ENCODE results near the gene HNRNPD. TPM values are rescaled to one million over a fixed set of nuclear protein-coding genes. Genes with fewer than 3 reads are reported as not detected.

Gene HNRNPD
- total and polyA plus RNA-seq, 2 donors (not counting 1 experiment from before 2014, with no cell fraction given): 24.1 to 58.6 TPM

- no peak overlapping the region for H3K4me3 ChIP-seq (replicated peaks in 1 of 4; ENCODE audit: control extremely low read depth in 1 of 4, insufficient read depth in 1 of 4, low read depth in 3 of 4, low read length in 4 of 4)
- H4K20me1 ChIP-seq (ENCODE audit: control insufficient read depth, extremely low read depth, insufficient read depth, low read length): no peaks in the 10 kb centered on the region
- no peak overlapping the region for H2AFZ ChIP-seq (ENCODE audit: low read length)
- peaks cover 23% of the 10 kb centered on the region for H3K79me2 ChIP-seq (ENCODE audit: control insufficient read depth, insufficient read depth, low read length)
- no peak overlapping the region for H3K9ac ChIP-seq (ENCODE audit: insufficient read depth, low read length)
- no peak overlapping the region for H3K27ac ChIP-seq (ENCODE audit: insufficient read depth, low read length)
- H3K4me1 ChIP-seq (ENCODE audit: control insufficient read depth, extremely low read depth, insufficient read depth, low read length): peaks cover 3% of the 10 kb centered on the region
- TF ChIP-seq EZH2 (IDR thresholded peaks at IDR 0.05; ENCODE audit: low read length, missing control alignments) (no peak), CTCF (conservative IDR thresholded peaks at IDR 0.05 in 1 of 2, IDR thresholded peaks at IDR 0.05 in 1 of 2; ENCODE audit: low read depth in 1 of 2, low read length in 2 of 2) (no peak)
- no peaks in the 10 kb centered on the region for H3K9me3 ChIP-seq (ENCODE audit: control insufficient read depth, insufficient read depth, low read depth, low read length)
- H3K27me3 ChIP-seq (ENCODE audit: control insufficient read depth, insufficient read depth, low read length): no peaks in the 10 kb centered on the region
- H3K36me3 ChIP-seq (ENCODE audit: control insufficient read depth, insufficient read depth, low read length): no peaks in the 10 kb centered on the region
- H3K4me2 ChIP-seq (ENCODE audit: extremely low read depth, insufficient read depth, low read length): no peak overlapping the region
- no peak for DNase-seq (ENCODE audit: low read depth in 2 of 2)
These were observed 6.6 kb upstream of the HNRNPD start for GRCh38 chr4:82380344-82380743.

GRCh38 chr4:82376109-82376508, 2.3 kb upstream of the HNRNPD start:
- Histone ChIP-seq H3K9ac (ENCODE audit: insufficient read depth, low read length) (no peak overlapping the region), H3K27me3 (ENCODE audit: control insufficient read depth, insufficient read depth, low read length) (no peaks in the 10 kb centered on the region), H3K4me2 (ENCODE audit: extremely low read depth, insufficient read depth, low read length) (peak overlapping the region; percentile 52), H4K20me1 (ENCODE audit: control insufficient read depth, extremely low read depth, insufficient read depth, low read length) (no peaks in the 10 kb centered on the region), H2AFZ (ENCODE audit: low read length) (no peak overlapping the region), H3K4me1 (ENCODE audit: control insufficient read depth, extremely low read depth, insufficient read depth, low read length) (peaks cover 3% of the 10 kb centered on the region), H3K79me2 (ENCODE audit: control insufficient read depth, insufficient read depth, low read length) (peaks cover 53% of the 10 kb centered on the region), H3K36me3 (ENCODE audit: control insufficient read depth, insufficient read depth, low read length) (no peaks in the 10 kb centered on the region), H3K27ac (ENCODE audit: insufficient read depth, low read length) (no peak overlapping the region), H3K9me3 (ENCODE audit: control insufficient read depth, insufficient read depth, low read depth, low read length) (no peaks in the 10 kb centered on the region), H3K4me3 (replicated peaks in 1 of 4; ENCODE audit: control extremely low read depth in 1 of 4, insufficient read depth in 1 of 4, low read depth in 3 of 4, low read length in 4 of 4) (peak overlapping the region in 3 of 4 experiments; percentile 85 to 94 (median 86))
- no peak for TF ChIP-seq CTCF (conservative IDR thresholded peaks at IDR 0.05 in 1 of 2, IDR thresholded peaks at IDR 0.05 in 1 of 2; ENCODE audit: low read depth in 1 of 2, low read length in 2 of 2)
- no peak for DNase-seq (ENCODE audit: low read depth in 2 of 2)

- peaks cover 77% of the 10 kb centered on the region for H3K79me2 ChIP-seq (ENCODE audit: control insufficient read depth, insufficient read depth, low read length)
- no peak for TF ChIP-seq EZH2 (IDR thresholded peaks at IDR 0.05; ENCODE audit: low read length, missing control alignments)
- no peak for TF ChIP-seq CTCF (conservative IDR thresholded peaks at IDR 0.05 in 1 of 2, IDR thresholded peaks at IDR 0.05 in 1 of 2; ENCODE audit: low read depth in 1 of 2, low read length in 2 of 2)
- peak overlapping the region; percentile 86 to 94 (median 89) for H3K4me3 ChIP-seq (replicated peaks in 1 of 4; ENCODE audit: control extremely low read depth in 1 of 4, insufficient read depth in 1 of 4, low read depth in 3 of 4, low read length in 4 of 4)
- peaks cover 5% of the 10 kb centered on the region for H4K20me1 ChIP-seq (ENCODE audit: control insufficient read depth, extremely low read depth, insufficient read depth, low read length)
- H3K27ac ChIP-seq (ENCODE audit: insufficient read depth, low read length): peak overlapping the region; percentile 99
- H3K4me2 ChIP-seq (ENCODE audit: extremely low read depth, insufficient read depth, low read length): no peak overlapping the region
- peak overlapping the region; percentile 99 for H3K9ac ChIP-seq (ENCODE audit: insufficient read depth, low read length)
- H3K9me3 ChIP-seq (ENCODE audit: control insufficient read depth, insufficient read depth, low read depth, low read length): no peaks in the 10 kb centered on the region
- H2AFZ ChIP-seq (ENCODE audit: low read length): peak overlapping the region; percentile 78
- no peak for DNase-seq (ENCODE audit: low read depth in 2 of 2)
- H3K4me1 ChIP-seq (ENCODE audit: control insufficient read depth, extremely low read depth, insufficient read depth, low read length): peaks cover 3% of the 10 kb centered on the region
- H3K36me3 ChIP-seq (ENCODE audit: control insufficient read depth, insufficient read depth, low read length): no peaks in the 10 kb centered on the region
- no peaks in the 10 kb centered on the region for H3K27me3 ChIP-seq (ENCODE audit: control insufficient read depth, insufficient read depth, low read length)
These were observed 340 bp downstream of the HNRNPD start for GRCh38 chr4:82373486-82373815.
